Measurements from ENCODE around the gene GJC2. TPM values are rescaled to one million over a fixed set of nuclear protein-coding genes. Genes with fewer than 3 reads are reported as not detected.

GJC2 gene
- total RNA-seq, 1 donor from 2014 or later, result 1.3 TPM

GRCh38 chr1:228141226-228142044 lies 8.3 kb upstream of the GJC2 start:
- Mint-ChIP-seq H3K4me1 (ENCODE audit: unreplicated experiment) (peaks cover 15% of the 10 kb centered on the region), H3K27ac (peak overlapping the region; percentile 98), H3K9me3 (no peaks in the 10 kb centered on the region), H3K27me3 (peaks cover 17% of the 10 kb centered on the region), H3K4me3 (peak overlapping the region; percentile 94), H3K36me3 (no peaks in the 10 kb centered on the region)
- DNase-seq (ENCODE audit: extremely low spot score, unreplicated experiment), result peak; percentile 69
- TF ChIP-seq CTCF (conservative IDR thresholded peaks at IDR 0.05), result no peak

DNA sequence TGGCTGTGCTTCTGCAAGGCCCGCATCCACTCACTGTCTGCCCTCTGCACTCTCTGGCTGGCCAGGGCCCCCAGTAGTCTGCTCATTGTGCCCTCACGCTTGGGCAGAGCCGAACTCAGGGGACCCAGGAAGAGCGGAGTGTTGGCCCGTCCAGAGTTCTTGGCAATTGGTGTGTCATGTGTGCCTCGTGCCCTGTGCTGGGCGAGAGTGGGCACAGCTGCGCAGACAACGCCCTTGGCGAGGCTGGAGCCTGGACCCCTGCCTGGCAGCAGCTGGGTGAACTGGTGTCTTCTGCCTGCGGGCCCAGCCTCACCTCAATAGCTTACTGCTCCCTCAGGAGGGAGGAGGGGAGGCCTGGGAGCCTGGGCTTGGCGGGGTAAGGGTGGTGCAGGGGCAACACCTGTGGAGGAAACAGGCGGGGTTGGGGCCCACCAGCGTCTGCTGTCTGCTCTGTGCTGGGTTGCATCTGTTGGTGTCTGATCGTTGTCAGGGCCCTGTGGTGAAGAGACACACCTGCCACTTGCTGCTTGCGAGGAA lies 7.5 kb upstream of the GJC2 start:
- TF ChIP-seq CTCF (conservative IDR thresholded peaks at IDR 0.05), result no peak
- peak overlapping the region; percentile 36 for H3K27ac Mint-ChIP-seq
- DNase-seq (ENCODE audit: extremely low spot score, unreplicated experiment), result peak; percentile 70
- peaks cover 15% of the 10 kb centered on the region for H3K4me1 Mint-ChIP-seq (ENCODE audit: unreplicated experiment)
- no peaks in the 10 kb centered on the region for H3K9me3 Mint-ChIP-seq
- H3K36me3 Mint-ChIP-seq, result no peaks in the 10 kb centered on the region
- H3K4me3 Mint-ChIP-seq, result peak overlapping the region; percentile 94
- H3K27me3 Mint-ChIP-seq, result peaks cover 9% of the 10 kb centered on the region

- TF ChIP-seq CTCF (conservative IDR thresholded peaks at IDR 0.05), result no peak
- Mint-ChIP-seq H3K27ac (peak overlapping the region; percentile 36), H3K9me3 (no peaks in the 10 kb centered on the region), H3K27me3 (peaks cover 5% of the 10 kb centered on the region), H3K36me3 (no peaks in the 10 kb centered on the region), H3K4me1 (ENCODE audit: unreplicated experiment) (peaks cover 15% of the 10 kb centered on the region), H3K4me3 (peak overlapping the region; percentile 94)
- no peak for DNase-seq (ENCODE audit: extremely low spot score, unreplicated experiment)
Measured at GRCh38 chr1:228142701-228143136, 7.0 kb upstream of the GJC2 start.

DNA sequence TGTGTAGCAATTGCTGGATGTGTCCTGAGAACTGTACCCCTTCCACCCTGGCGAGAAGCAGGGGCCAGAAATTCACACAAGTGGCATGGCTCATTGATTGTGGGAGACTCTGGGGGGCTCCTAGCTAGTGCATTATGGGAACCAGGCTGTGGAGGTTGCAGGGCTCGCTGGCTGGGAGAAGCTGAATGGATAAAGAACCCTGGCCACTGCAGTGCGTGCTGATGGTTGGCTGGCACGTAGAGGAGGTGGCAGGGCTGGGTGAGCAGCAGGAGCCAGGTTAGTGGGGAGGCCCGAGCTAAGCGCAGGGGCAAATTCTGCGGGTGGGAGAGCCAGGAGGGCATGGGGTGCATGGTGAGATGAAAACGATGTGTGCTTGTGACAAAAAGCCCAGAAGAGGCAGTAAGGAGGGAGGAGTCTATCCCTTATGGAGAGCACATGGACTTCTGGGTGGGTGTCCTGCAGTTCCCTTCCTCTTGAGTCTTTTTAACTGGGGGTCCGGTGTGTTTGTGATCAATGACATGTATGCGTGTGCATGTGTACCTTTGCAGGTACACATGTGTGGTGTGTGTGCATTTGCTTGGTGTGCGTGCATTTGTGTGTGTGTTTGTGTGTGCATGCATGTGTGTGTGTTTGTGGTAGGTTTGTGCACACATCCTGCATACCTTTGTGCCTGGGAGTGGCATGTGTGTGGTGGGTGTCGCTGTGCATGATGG lies 6.1 kb upstream of the GJC2 start:
- no peaks in the 10 kb centered on the region for H3K36me3 Mint-ChIP-seq
- peaks cover 5% of the 10 kb centered on the region for H3K27me3 Mint-ChIP-seq
- H3K4me3 Mint-ChIP-seq, result peak overlapping the region; percentile 94
- no peaks in the 10 kb centered on the region for H3K9me3 Mint-ChIP-seq
- DNase-seq (ENCODE audit: extremely low spot score, unreplicated experiment), result no peak
- no peak for TF ChIP-seq CTCF (conservative IDR thresholded peaks at IDR 0.05)
- peak overlapping the region; percentile 74 for H3K27ac Mint-ChIP-seq
- H3K4me1 Mint-ChIP-seq (ENCODE audit: unreplicated experiment), result peaks cover 15% of the 10 kb centered on the region

DNA sequence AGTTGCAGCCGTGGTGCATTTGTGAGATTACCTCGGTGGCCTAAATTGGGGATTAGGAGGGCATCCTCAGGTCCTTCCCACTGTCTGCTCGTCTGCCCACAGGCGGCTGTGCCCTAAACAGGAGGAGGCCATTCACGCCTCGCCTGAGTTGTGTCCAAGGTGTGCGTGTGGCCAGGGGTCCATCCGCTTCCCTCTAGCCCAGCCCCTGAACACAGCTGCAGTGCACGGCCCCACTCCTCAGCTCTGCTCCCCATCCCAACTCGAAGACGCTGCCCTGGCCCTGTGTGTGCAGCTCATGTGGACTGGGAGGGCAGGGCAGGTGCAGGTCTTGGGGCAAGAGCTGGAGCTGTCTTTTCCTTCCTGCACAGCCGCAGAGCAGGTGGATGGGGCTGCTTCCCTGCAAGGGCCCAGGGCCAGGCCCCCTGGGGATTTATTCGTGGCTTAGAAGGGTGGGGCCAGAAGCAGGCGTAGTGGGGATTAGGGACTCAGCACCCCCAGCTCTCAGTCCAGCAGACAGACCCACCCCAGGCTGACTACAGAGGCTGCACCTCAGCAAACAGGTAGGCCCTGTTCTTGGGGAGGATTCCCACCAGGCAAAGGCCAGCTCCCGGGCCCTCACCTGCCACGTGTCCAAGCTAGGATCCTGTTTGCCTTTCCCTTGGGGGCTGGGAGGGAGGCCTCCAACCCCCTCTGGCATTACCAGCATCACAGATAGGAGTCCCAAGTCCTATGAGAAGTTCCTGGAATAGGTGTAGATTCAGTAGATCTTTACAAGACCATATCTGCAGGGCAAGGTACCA lies 5.3 kb upstream of the GJC2 start:
- no peak for DNase-seq (ENCODE audit: extremely low spot score, unreplicated experiment)
- Mint-ChIP-seq H3K4me1 (ENCODE audit: unreplicated experiment) (peaks cover 15% of the 10 kb centered on the region), H3K27ac (peak overlapping the region; percentile 74), H3K9me3 (no peaks in the 10 kb centered on the region), H3K4me3 (no peak overlapping the region), H3K27me3 (peaks cover 5% of the 10 kb centered on the region), H3K36me3 (no peaks in the 10 kb centered on the region)
- no peak for TF ChIP-seq CTCF (conservative IDR thresholded peaks at IDR 0.05)

Data from type B pancreatic cell (in vitro differentiated cells).